Heart left ventricle (tissue), 16 donors: ENCODE data around the gene BLM. TPM values are rescaled to one million over a fixed set of nuclear protein-coding genes. Genes with fewer than 3 reads are reported as not detected.

Experiments
- ATAC-seq, 4 donors: fragments of 200-7000 bp; cut with Tn5 transposase; one replicate each; pipeline ENCODE4 v1.9.1; 2020 to 2022; ENCODE audit warnings: moderate library complexity in 4 of 4, mild to moderate bottlenecking in 3 of 4, moderate number of reproducible peaks in 1 of 4
- DNase-seq, 5 donors: peaks; one replicate each; pipeline ENCODE4 v3.0.0-alpha.2; 2020
- H3K27ac ChIP-seq, 12 donors: fragments of 200-600 bp; sonication (generic) in 4 of 12; one replicate each; pipeline versions ENCODE4 v1.5.0 to v1.8.0; 2016 to 2022; ENCODE audit warnings: mild to moderate bottlenecking in 2 of 12
- H3K27me3 ChIP-seq, 9 donors: fragments of 200-600 bp; sonication (generic) in 2 of 9; one replicate each; pipeline versions ENCODE4 v1.5.1 to v1.8.0; 2016 to 2022; ENCODE audit warnings: mild to moderate bottlenecking in 3 of 9
- H3K36me3 ChIP-seq, 9 donors: fragments of 200-600 bp; sonication (generic) in 2 of 9; one replicate each; pipeline versions ENCODE4 v1.5.0 to v1.8.0; 2018 to 2022; ENCODE audit warnings: mild to moderate bottlenecking in 2 of 9
- H3K4me1 ChIP-seq, 12 donors: fragments of 200-600 bp; sonication (generic) in 4 of 12; one replicate each; pipeline versions ENCODE4 v1.5.0 to v1.8.0; 2016 to 2022; ENCODE audit warnings: mild to moderate bottlenecking in 3 of 12
- H3K4me3 ChIP-seq, 12 donors: fragments of 200-600 bp; sonication (generic) in 4 of 12; one replicate each; pipeline versions ENCODE4 v1.5.0 to v1.8.0; 2017 to 2022; ENCODE audit warnings: mild to moderate bottlenecking in 9 of 12, moderate library complexity in 4 of 12
- H3K9me3 ChIP-seq, 12 donors: fragments of 200-600 bp; sonication (generic) in 4 of 12; one replicate each; pipeline versions ENCODE4 v1.5.0 to v1.8.0; 2016 to 2022; ENCODE audit warnings: mild to moderate bottlenecking in 1 of 12
- POLR2A ChIP-seq, 2 donors: fragments of 450-650 bp; IDR thresholded peaks; one replicate each; pipeline ENCODE4 v1.6.1; 2017; ENCODE audit warnings: antibody characterized with exemption in 2 of 2, mild to moderate bottlenecking in 2 of 2, moderate library complexity in 2 of 2
- WGBS, 4 donors: extraction: QIAGEN DNeasy Blood & Tissue Kit in 2 of 4; methylation state at CpG; one replicate each; pipeline versions ENCODE4 v1.1.5 to v1.1.7; 2013 to 2018; 5-methylcytosine and 5-hydroxymethylcytosine counted together
- intact Hi-C, 10 donors: fragments of 100-400 bp; cut with DNase I; formaldehyde crosslinking; loops; one replicate each; pipeline versions ENCODE4 v1.11.1 to v1.14.2; 2022
- polyA plus RNA-seq, 2 donors: library from polyadenylated mRNA; stranded (reverse); fragments of 200-250 nt; gene quantifications; one replicate each; pipeline ENCODE4 v1.2.3, GENCODE V29; 2013
- total RNA-seq, 9 donors: library from RNA; depleted of rRNA in 2 of 9; stranded (reverse); fragments of >200 nt in 2 of 9; fragmentation: NEBNext Ultra II Directional in 3 of 9; extraction: Animal tissue kit (Norgen Biotek cat#: 25700) in 3 of 9; gene quantifications; one replicate each; pipeline versions ENCODE4 v1.1.0 to v1.2.4, GENCODE V29; 2016 to 2023
- TF ChIP-seq, protein P1 (sequence below), 12 donors: fragments of 200-600 bp; sonication (generic) in 4 of 12; IDR thresholded peaks; one replicate each; pipeline versions ENCODE4 v1.5.0 to v1.8.0; 2018 to 2022; ENCODE audit warnings: antibody characterized with exemption in 12 of 12, mild to moderate bottlenecking in 5 of 12
- donor health status: ischemic (EF 13 %, LVEDD 7.1; RV severe dilation, severe dysfunction).
- donor health status: healthy with polysubstance abuse.
- donor health status: DM: no; HTN: yes; CAD: no.
- donor health status: DM: no; HTN: no; CAD: no.
- donor health status: ischemic (EF 25% LVEDD 6.9; RV normal size, moderate dysfunction).
- donor health status: ischemic (EF 25% LVEDD 5.7; RV mildly dilated, moderate dysfunction).
- donor health status: healthy.
- donor health status: DM: yes; HTN: yes; CAD: no.
- donor health status: ischemic (EF 35%, LVEDD 5.7; RV mildly dilated, moderate dysfunction).
- donor health status: nonischemic (EF 11% LVEDD 7.7; RV severe dilation, severe dysfunction).
- donor health status: DM: yes; HTN: yes; CAD: no.
- donor health status: PGD.
- donor health status: ischemic (EF 29% LVEDD 5.4; RV normal size, mild dysfunction).
- donor health status: nonischemic (EF 23%, LVEDD 6.1; RV moderate dilation, normal function).

BLM gene
- total and polyA plus RNA-seq, 11 donors, result 4.3 to 39.6 (median 12.2) TPM

DNA sequence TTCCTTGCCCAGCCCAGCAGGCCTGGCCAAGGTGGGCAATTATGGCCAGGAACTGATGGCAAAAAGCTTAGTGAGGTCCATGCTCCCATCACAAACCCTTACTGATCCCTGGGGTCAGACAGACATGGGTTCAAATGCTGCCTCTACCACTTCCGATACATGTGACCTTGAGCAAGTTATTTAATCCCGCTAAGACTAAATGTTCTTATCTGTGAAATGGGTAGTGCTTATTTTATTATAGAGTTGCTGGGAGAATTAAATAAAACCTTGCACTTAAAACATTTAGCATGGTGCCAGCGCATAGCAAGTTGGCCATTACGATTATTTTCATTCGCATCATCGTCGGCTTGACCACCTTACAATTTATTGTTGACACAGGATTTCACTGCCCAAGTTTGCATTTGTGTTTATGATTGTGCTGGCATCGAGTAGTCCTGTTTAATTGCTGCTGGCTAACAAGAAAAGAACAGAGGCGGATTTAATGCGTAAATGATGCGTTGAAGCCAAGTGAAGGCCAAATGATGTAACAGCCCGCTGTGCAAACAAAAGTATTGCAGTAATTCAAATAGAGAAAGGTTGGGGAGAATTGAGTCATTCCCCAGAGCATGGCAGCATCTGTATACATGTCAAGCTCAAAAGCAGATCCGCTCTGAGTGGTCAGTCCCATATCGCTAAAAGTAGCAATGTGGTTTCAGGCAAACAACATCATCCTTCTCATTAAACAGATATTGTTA, 144.0 kb downstream of the BLM start:
- Histone ChIP-seq H3K4me3 (no peak overlapping the region), H3K36me3 (no peaks in the 10 kb centered on the region), H3K4me1 (peaks cover 0 to 40% (median 6%) of the 10 kb centered on the region in 12 donors), H3K27me3 (no peaks in the 10 kb centered on the region), H3K27ac (no peak overlapping the region), H3K9me3 (no peaks in the 10 kb centered on the region)
- intact Hi-C loops, result loop anchor here in 2 of 10 donors (5.0 to 10.0 kb wide), 3 partner anchors 39 to 136 kb away; no protein-coding TSS in a partner anchor
- no peak for TF ChIP-seq POLR2A (IDR thresholded peaks at IDR 0.05)
- TF ChIP-seq, protein P1, sequence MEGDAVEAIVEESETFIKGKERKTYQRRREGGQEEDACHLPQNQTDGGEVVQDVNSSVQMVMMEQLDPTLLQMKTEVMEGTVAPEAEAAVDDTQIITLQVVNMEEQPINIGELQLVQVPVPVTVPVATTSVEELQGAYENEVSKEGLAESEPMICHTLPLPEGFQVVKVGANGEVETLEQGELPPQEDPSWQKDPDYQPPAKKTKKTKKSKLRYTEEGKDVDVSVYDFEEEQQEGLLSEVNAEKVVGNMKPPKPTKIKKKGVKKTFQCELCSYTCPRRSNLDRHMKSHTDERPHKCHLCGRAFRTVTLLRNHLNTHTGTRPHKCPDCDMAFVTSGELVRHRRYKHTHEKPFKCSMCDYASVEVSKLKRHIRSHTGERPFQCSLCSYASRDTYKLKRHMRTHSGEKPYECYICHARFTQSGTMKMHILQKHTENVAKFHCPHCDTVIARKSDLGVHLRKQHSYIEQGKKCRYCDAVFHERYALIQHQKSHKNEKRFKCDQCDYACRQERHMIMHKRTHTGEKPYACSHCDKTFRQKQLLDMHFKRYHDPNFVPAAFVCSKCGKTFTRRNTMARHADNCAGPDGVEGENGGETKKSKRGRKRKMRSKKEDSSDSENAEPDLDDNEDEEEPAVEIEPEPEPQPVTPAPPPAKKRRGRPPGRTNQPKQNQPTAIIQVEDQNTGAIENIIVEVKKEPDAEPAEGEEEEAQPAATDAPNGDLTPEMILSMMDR (IDR thresholded peaks at IDR 0.05), result no peak
- WGBS, 4 donors, result 93 to 97% (median 96%) methylated on average over 14 of the region's 14 CpGs
- DNase-seq (no peak), ATAC-seq (no peak)

DNA sequence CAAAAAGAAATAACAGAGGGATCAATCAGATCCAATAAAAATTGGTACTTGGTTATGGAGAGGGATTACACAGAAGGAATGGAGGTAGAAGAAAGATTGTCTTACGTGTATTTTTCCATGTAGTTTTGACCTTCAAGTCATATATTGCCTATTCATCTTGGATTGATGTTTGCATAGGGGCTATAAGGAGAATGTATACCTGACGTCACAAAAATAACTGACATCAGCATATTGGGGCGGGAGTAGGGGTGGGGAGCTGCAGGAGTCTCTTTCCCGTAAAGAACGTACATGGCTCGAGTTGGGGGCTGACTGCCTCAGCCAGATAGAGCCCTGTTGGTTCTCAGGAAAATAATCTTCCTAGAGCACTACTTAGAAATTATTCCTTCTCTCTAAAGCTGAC, 145.3 kb downstream of the BLM start:
- TF ChIP-seq POLR2A (IDR thresholded peaks at IDR 0.05), result no peak
- TF ChIP-seq, protein P1 (IDR thresholded peaks at IDR 0.05), result no peak
- no peak overlapping the region for H3K27ac ChIP-seq
- H3K36me3 ChIP-seq, result no peaks in the 10 kb centered on the region
- intact Hi-C loops, result loop anchor here in 2 of 10 donors (5.0 to 10.0 kb wide), 3 partner anchors 40 to 138 kb away; no protein-coding TSS in a partner anchor
- ATAC-seq, result no peak
- peaks cover 0 to 42% (median 6%) of the 10 kb centered on the region in 12 donors for H3K4me1 ChIP-seq
- no peak overlapping the region for H3K4me3 ChIP-seq
- no peaks in the 10 kb centered on the region for H3K27me3 ChIP-seq
- 87 to 98% (median 95%) methylated on average over 6 of the region's 6 CpGs for WGBS, 4 donors
- no peaks in the 10 kb centered on the region for H3K9me3 ChIP-seq
- DNase-seq, result no peak

DNA sequence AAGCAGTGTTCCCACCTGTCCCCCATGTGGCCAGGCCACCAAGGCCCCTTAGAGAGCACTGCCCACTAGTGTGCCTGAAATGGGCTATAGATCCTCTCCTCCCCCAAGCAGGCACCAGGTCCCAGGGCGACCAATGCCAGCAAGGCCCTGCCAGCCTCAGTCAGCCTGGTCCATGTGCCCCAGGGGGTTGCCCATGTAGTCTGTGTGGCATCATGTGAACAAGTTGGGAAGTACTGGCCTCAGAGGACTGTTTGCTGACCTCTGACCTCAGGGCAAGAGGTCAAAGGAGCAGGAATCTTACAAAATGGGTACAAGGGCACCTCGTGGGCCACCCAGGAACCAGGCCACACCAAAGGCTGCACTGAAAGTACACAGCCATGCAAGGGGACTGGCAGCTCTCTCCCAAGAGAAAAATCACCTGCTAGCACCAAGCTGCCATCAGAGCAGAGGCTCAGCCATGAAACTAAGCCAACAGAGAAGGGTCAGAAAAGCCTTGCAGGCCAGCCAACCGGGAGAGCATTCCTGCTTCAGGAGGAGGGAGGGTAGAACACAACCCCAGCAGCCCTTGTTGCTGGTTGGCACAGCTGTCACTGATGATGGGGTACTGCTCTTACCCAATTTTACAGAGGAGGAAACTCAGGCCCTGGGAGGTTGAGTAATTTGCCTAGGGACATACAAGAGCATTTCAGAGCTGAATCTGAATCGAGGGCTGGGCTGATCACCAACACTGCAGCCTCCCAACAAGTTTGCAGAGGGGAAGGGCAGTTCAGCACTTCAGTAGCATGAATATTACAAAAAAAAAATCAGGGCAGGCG, 146.0 kb downstream of the BLM start:
- Histone ChIP-seq H3K27me3 (no peaks in the 10 kb centered on the region), H3K9me3 (no peaks in the 10 kb centered on the region), H3K4me1 (peaks cover 0 to 42% (median 6%) of the 10 kb centered on the region in 12 donors), H3K27ac (peak overlapping the region in 5 of 12 donors; percentile 1 to 65 (median 30)), H3K36me3 (no peaks in the 10 kb centered on the region), H3K4me3 (no peak overlapping the region)
- ATAC-seq (peak in 3 of 4 donors; percentile 42 to 71 (median 54)), DNase-seq (no peak)
- no peak for TF ChIP-seq POLR2A (IDR thresholded peaks at IDR 0.05)
- TF ChIP-seq, protein P1 (IDR thresholded peaks at IDR 0.05), result no peak
- WGBS, 4 donors, result 72 to 80% (median 77%) methylated on average over 4 to 5 of the region's 5 CpGs
- intact Hi-C loops, result loop anchor here in 2 of 10 donors (5.0 to 10.0 kb wide), 3 partner anchors 41 to 138 kb away; no protein-coding TSS in a partner anchor

DNA sequence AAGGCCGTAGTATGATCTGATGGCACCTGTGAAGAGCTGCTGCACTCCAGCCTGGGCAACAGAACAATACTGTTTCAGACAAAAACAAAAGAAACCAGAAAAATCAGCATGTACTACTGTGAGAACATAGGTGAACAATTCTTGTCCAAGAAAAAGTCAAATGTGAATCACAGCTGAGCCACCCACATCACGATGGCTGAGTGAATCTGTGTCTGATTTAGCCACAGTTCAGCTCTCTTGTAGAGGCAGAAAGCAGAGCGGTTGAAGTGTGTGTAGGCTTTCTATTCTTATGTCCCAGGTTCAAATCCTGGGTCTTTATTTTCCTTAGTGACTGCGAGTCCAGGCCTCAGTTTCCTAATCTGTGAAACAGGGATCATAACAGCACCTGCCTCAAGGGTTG, 146.8 kb downstream of the BLM start:
- Histone ChIP-seq H3K27ac (peak overlapping the region in 1 of 12 donors; percentile 63), H3K9me3 (no peaks in the 10 kb centered on the region), H3K27me3 (no peaks in the 10 kb centered on the region), H3K4me3 (no peak overlapping the region), H3K36me3 (no peaks in the 10 kb centered on the region), H3K4me1 (peaks cover under 1 to 49% (median 12%) of the 10 kb centered on the region in 12 donors)
- TF ChIP-seq POLR2A (IDR thresholded peaks at IDR 0.05), result no peak
- TF ChIP-seq, protein P1 (IDR thresholded peaks at IDR 0.05), result no peak
- intact Hi-C loops, result loop anchor here in 2 of 10 donors (5.0 to 10.0 kb wide), 3 partner anchors 42 to 139 kb away; no protein-coding TSS in a partner anchor
- WGBS, 4 donors, result 89 to 97% (median 95%) methylated on average over 4 of the region's 4 CpGs
- DNase-seq (no peak), ATAC-seq (no peak)
